Measurements from ENCODE around the gene MAU2. TPM values are rescaled to one million over a fixed set of nuclear protein-coding genes. Genes with fewer than 3 reads are reported as not detected.

MAU2 gene
- total RNA-seq, 4 donors from 2014 or later = 45.1 to 71.1 (median 68.7) TPM

GRCh38 chr19:19399733-19400433, 79.3 kb downstream of the MAU2 start:
- H3K4me1 ChIP-seq = peaks cover 12 to 45% of the 10 kb centered on the region in 2 donors
- 23 to 28% methylated on average over 9 of the region's 9 CpGs for WGBS, 2 donors
- no peak for DNase-seq
- no peaks in the 10 kb centered on the region for H3K36me3 ChIP-seq
- intact Hi-C loops (cut with DNase I) = no loop called here
- TF ChIP-seq POLR2A (IDR thresholded peaks at IDR 0.05) (no peak), CTCF (IDR thresholded peaks at IDR 0.05) (no peak)
- no peaks in the 10 kb centered on the region for H3K9me3 ChIP-seq
- H3K27me3 ChIP-seq = no peaks in the 10 kb centered on the region
- H3K27ac ChIP-seq = peak overlapping the region; percentile 12 to 43 (median 30)
- H3K4me3 ChIP-seq (replicated peaks in 1 of 3) = no peak overlapping the region

GRCh38 chr19:19402656-19403372, 82.2 kb downstream of the MAU2 start:
- Histone ChIP-seq H3K36me3 (no peaks in the 10 kb centered on the region), H3K27me3 (no peaks in the 10 kb centered on the region), H3K27ac (peak overlapping the region in 1 of 3 donors; percentile 15), H3K4me3 (replicated peaks in 1 of 3) (no peak overlapping the region), H3K4me1 (peaks cover 22 to 38% of the 10 kb centered on the region in 2 donors), H3K9me3 (no peaks in the 10 kb centered on the region)
- intact Hi-C loops (cut with DNase I) = no loop called here
- DNase-seq = no peak
- no peak for TF ChIP-seq CTCF (IDR thresholded peaks at IDR 0.05)
- TF ChIP-seq POLR2A (IDR thresholded peaks at IDR 0.05) = no peak
- 88 to 93% methylated on average over 11 of the region's 11 CpGs for WGBS, 2 donors

GRCh38 chr19:19403373-19403901, 82.8 kb downstream of the MAU2 start:
- Histone ChIP-seq H3K9me3 (no peaks in the 10 kb centered on the region), H3K27ac (peak overlapping the region in 1 of 3 donors; percentile 15), H3K36me3 (no peaks in the 10 kb centered on the region), H3K4me3 (replicated peaks in 1 of 3) (no peak overlapping the region), H3K27me3 (no peaks in the 10 kb centered on the region), H3K4me1 (peaks cover 22 to 41% of the 10 kb centered on the region in 2 donors)
- peak in 1 of 2 donors; percentile 26 for DNase-seq
- intact Hi-C loops (cut with DNase I) = no loop called here
- no peak for TF ChIP-seq POLR2A (IDR thresholded peaks at IDR 0.05)
- no peak for TF ChIP-seq CTCF (IDR thresholded peaks at IDR 0.05)
- 81 to 83% methylated on average over 5 of the region's 5 CpGs for WGBS, 2 donors

GRCh38 chr19:19404879-19405860, 84.5 kb downstream of the MAU2 start, which contains the start of gene GATAD2A:
Gene GATAD2A, plus strand, starts transcription at chr19:19405675. Its CDS starts 59,671 bp downstream, at chr19:19465346.
- DNase-seq = peak; percentile 89 to 92
- intact Hi-C loops (cut with DNase I) = no loop called here
- H3K36me3 ChIP-seq = no peaks in the 10 kb centered on the region
- H3K27ac ChIP-seq = peak within 1 kb of the TSS; percentile 75 to 89 (median 79)
- H3K27me3 ChIP-seq = no peaks in the 10 kb centered on the region
- peak; percentile 16 to 72 for TF ChIP-seq POLR2A (IDR thresholded peaks at IDR 0.05)
- peak in 4 of 6 experiments; percentile 10 to 42 (median 26) for TF ChIP-seq CTCF (IDR thresholded peaks at IDR 0.05)
- peaks cover 29 to 47% of the 10 kb centered on the region in 2 donors for H3K4me1 ChIP-seq
- WGBS, 2 donors = 7 to 8% methylated on average over 15 to 18 of the region's 90 CpGs
- peak within 1 kb of the TSS; percentile 27 to 93 (median 93) for H3K4me3 ChIP-seq (replicated peaks in 1 of 3)
- no peaks in the 10 kb centered on the region for H3K9me3 ChIP-seq
